Mesangial cell (primary cell): Measurements from ENCODE around the gene NOL6. TPM values are rescaled to one million over a fixed set of nuclear protein-coding genes. Genes with fewer than 3 reads are reported as not detected.

Experiments used
- total RNA-seq: library from RNA; depleted of rRNA; stranded (reverse); fragments of >200 nt; gene quantifications from 2 replicates; pipeline ENCODE4 v1.2.3, GENCODE V29; 2015

The NOL6 gene
- total RNA-seq, result 27.3 and 40.7 TPM in 2 replicates

GRCh38 chr9:33473643-33474352 is at the start of gene NOL6:
Gene NOL6, minus strand, starts transcription at chr9:33473924. Its CDS starts 82 bp downstream, at chr9:33473842.

GRCh38 chr9:33446946-33447798 is 26.6 kb downstream of the NOL6 start, which contains the start of gene AQP3:
Gene AQP3, minus strand, starts transcription at chr9:33447593. Its CDS starts 63 bp downstream, at chr9:33447530.

Other genes with a start within 250 kb of the NOL6 start
- gene SPINK4, start 233.8 kb downstream of the NOL6 start, total RNA-seq, result not detected in 2 replicates
- 24.4 and 34.1 TPM in 2 replicates for gene BAG1, start 209.2 kb downstream of the NOL6 start, total RNA-seq
- 28.6 and 33.9 TPM in 2 replicates for gene CHMP5, start 208.9 kb downstream of the NOL6 start, total RNA-seq
- gene NFX1, start 183.4 kb downstream of the NOL6 start, total RNA-seq, result 15.0 and 23.5 TPM in 2 replicates
- 1.1 TPM in 1 of 2 replicates, not detected in the other for gene AQP7, start 71.4 kb downstream of the NOL6 start, total RNA-seq
- 0.65 and 6.2 TPM in 2 replicates for gene AQP3, start 26.3 kb downstream of the NOL6 start, total RNA-seq
- gene ANKRD18B, start 50.3 kb upstream of the NOL6 start, total RNA-seq, result 4.6 and 4.8 TPM in 2 replicates